GM18858 (cell line): ENCODE data around the gene ANKS1B.
A peak's percentile ranks its signal among the peaks of the same experiment; 100 is the strongest.
"Not testable (repeated sequence)": the region's sequence is repeated elsewhere in the genome, so short reads cannot be mapped to it uniquely, and the experiment has no call there.

Source experiments
- ATAC-seq: cut with Tn5 transposase; IDR thresholded peaks from one replicate; pipeline ENCODE4 v1.9.1; 2021; ENCODE audit not compliant: unreplicated experiment

Gene ANKS1B

DNA sequence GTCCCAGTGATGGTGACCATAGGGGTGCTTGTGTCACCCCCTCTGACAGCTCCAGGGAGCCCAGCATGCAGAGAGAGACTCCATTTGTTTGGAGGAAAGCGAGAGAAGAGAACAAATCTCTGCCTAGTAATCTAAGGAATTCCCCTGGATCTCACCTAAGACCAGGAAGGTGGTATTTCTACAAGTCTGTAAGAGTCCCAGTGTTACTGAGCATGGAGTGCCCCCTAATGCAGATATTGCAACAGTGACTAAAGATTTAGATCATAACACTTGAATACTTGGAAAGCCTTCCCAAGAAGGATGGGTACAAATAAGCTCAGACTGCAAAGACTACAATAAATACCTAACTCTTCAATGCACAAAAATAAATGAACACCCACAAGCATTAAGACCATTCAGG is 697.6 kb downstream of the ANKS1B start:
- no peak for ATAC-seq

DNA sequence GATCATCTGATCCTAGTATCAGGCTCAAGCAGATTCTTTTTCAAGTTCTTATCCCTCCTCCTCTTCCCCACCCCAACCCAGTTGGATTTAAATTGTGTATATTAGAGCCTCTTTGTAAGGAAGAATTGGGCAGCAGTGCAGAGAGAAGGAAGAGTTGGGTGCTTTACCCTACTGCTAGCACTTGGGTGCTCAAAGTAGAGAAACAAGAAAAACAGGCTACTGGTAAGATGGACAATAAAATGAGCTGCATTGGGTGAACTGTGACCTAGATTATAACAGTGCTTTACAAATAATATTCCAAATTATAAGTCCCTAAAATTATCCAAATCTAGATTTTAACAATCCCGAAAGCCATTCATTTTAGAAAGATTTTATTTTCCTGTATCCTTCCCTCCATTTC is 700.6 kb downstream of the ANKS1B start:
- ATAC-seq: no peak

DNA sequence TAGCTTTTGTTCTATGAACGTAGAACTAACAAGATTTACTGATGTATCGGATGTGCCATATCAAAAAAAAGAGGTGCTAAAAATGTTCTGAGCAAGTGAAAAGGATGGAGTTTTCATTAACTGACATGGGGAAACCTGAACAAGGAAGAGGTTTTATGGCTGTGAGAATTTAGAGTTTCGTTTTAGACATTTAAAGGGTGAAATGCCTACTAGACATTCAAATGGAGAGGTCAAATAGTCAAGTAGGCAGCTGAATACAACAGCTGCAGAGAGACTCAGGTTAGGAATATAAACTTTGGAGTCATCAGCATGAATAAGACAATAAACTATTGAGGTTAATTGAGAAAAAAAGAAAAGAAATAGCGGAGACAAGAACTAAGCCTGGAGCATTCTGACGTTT is 702.1 kb downstream of the ANKS1B start:
- ATAC-seq: no peak

DNA sequence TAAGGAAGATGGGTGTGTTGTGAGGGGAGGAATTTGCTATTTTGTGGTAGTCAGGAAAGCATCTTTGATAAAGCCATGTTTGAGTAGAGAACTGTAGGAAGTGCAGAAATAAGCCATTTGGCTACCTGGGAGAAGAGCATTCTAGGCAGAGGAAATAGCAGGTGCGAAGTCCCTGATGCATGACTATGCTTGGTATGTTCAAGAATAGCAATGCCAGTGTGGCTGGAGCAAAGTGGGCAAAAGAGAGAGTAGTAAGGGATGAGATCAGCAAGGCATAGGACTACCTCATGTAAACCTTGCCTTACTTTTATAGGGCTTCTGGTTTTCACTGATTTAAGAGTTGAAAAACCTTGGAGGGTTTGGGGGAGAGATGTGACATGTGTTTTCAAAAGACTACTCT is 702.6 kb downstream of the ANKS1B start:
- no peak for ATAC-seq

DNA sequence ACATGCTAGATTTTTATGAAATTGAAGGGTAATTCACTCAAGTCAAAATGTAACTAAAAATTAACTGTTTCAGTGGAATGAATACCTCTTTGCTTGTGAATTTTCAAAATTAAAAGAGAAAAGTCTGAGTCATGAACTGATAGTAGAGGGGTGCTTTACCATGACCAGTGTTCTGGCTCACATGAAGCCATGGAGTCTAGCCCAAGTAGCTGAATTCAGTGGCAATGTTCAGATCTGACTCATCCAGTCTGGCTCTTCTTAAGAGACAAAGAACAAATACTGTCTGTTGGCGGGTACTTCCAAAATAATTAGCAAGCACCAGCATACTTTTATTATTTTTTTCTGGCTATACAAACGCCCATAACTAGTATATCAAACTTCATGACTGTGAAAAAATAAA is 703.5 kb downstream of the ANKS1B start:
- ATAC-seq: peak; percentile 58

DNA sequence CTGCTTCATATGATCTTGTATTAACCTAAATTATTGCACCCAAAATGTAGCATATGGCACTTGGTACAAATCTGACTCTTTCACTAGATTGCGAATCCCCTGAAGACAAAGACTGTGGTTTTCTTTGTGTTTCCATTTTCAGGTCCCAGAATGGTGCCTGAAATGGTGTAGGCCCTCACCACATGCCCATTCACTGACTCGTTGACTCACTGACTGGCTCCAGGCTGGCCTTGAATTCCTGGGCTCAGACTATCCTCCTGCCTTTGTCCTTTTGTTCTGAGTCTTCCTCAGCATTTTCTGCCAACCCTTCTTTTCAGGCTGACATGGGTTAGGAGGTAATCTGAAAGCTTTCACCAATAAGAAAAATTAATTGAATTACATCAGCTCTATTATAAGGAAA is 705.8 kb downstream of the ANKS1B start:
- ATAC-seq: no peak

DNA sequence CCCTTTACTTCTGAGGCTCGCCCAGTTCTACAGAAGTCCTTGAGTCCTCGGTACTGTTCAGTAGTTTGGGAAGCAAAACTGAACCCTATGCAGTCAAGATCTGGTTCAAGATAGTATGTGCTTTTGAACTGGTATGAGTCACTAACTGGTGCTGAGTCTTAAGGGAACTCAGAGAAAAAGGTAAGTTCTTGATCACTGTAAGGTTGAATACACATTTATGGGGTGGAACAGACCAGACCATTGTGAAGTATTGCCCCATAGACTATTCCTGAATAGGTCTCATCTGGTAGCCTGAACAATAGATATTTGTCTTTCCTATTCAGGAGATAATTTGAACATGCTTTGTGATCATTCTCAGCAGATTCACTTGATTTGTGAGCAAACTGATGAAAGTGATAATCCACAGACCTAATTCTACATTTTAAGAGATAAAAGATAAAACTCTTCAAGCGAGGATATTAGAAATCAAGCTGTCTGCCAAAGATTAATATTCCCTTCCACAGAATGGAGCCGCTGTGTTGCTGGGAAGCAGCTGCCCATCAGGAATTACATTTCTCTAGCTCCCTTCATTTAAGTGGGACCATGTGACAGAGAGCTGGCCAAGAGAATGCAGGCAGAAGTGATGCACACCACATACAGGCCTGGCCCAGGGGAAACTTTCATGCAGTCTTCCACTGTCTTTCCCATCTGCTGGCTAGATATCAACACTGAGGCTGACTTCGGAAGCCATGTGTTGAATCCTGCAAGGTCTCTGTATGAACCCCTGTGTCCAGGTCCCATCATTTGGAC is 707.0 kb downstream of the ANKS1B start:
- no peak for ATAC-seq

DNA sequence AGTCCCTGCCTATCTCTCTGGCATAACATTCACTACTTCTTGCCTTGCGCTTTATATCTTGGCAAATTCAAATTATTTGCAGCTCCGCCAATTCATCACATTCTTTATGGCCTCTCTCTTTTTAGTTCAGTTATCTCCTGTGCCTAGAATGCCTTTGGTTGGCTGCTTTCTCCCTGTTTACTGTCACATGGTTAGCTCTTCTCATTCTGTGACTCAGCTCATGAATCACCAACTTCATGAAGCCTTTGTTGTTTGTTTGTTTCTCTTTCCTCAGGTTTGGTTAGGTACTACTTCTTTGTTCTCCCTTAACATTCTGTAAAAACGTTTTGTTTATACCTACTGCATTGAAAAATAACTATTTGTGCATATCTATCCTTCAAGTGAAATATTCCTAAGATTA is 713.7 kb downstream of the ANKS1B start:
- no peak for ATAC-seq

DNA sequence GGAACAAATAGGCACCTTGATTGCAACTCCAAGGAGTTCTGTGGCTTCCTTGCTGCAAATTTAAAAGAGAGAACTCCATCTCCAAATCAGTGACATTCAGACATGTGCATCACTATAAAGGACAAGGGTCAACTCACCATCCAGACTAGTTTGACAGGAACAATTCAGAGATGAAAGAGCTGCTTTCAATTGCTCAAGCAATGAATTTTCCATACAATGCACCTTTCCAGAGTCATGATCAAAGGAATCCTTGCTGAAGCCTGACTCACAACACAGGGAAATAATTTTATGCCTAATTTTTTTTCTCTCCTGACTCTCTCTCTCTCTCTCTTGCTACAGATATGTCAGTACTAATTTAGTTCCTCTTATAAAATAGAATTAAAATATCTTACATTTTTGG is 717.7 kb downstream of the ANKS1B start:
- ATAC-seq: no peak

DNA sequence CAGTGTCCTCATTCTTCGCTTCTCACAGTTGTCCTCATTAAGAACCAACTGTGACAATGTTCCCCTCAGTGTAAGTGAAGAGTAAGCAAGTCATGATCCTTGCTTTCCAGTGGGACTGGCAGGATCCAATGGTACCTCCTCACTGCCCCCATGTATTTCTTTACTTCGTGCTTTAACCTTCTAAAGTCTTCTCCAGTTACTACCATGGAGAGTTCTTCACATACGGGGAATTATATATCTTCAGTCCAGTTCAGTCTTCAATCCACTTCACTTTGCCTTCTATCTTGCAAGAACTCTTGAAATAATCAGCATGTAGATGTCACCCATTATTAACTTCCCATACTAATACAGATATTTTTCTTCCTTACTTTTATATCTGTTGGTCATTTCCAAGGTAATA is 719.1 kb downstream of the ANKS1B start:
- no peak for ATAC-seq

DNA sequence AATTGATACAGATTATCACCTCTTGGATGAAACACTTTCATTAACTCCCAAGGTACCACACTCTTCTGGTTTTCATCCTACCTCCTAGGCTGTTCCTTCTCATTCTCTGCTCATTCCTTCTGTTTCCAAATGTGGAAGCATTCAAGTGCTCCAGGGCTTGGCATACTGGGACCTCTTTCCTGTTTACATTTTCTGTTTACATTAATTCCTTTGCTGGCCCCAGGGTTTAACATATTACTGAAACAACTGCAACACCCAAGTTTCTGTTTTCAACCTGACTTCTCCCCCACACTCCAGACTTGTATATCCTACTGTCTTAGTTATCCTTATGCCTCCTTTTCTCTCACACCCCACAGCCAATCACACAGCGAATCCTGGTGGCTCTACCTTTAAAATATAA is 723.5 kb downstream of the ANKS1B start:
- ATAC-seq: no peak

DNA sequence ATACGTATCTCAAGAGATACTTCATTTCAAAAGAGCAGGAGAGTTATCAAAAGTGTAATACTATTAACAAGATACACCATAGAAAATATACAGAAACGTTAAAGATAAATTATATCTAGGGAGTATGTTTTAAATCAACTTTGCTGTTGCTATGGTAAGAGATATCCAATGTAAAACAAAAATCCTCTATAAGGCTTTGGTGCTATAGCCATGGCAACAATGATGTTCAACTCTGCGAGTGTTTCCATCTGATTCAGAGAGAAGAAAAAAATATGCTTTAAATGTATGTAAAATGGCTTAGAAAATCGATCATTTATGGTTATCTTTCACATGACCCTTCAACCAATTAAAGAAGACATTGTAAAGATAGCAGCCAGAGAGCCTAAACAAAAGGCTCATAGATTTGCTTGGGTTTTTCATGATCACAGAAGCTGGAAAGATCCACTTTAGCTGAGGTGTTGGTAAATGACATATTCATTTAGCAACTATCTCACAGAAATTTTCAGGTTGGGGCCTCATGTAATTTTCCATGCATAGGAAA is 724.2 kb downstream of the ANKS1B start:
- no peak for ATAC-seq

DNA sequence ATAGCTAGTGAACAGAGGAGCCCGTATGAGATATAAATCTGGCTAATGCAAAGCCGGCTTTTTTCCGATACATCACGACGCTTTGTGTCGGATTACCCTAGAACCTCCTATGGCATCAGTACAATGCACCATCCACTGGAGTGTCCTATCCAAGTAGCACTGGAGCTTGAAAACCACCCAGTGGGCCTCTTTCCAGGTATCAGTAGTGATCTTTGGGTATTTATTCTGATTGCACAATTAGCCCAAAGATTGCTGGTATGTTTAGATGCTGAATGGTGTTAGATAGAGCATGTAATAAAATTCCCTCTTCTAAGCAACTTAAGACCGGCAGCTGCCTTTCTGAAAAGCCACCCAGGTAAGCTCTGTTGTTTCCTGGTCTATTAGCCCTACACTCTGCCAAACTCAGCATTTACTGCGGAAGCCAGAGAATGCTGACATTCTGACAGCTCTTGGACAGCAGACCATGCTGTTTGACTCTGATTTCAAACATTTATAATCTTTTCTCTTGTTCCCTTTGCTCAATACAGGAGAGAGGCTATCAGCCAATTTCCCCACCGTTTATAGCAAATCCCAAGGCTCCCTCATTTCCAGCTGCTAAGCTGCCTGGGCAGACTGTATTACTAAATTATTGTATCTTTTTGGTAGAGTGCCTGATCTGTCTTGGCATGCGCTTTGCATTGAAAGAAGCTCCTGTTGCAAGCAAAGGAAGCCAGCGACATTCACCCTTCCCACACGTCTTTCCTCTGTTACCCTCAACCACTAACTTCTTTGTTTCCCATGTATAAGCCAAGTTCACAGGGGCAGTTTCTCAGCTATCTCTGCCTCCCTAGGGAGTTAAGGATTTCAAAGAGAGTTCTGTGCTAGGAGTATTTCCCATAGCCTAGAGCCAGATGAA is 725.4 kb downstream of the ANKS1B start:
- no peak for ATAC-seq

DNA sequence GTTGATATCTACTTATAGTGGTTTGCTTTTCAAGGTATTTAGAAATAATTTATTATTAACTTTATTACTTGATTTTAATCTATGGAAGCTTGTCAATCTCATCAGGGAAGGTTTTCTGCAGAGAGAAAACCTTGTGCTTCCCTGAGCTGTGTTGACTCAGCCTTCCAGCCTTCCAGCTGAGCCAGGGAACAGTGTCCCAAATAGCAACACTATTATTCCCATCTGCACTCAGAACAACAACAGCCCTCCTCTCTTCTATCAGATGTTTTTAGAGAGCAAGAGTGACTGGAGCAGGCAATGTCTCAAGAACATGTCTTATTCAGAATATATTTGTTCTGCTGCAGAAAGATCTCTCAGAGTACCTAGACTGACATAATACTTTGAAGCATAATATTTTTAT is 727.1 kb downstream of the ANKS1B start:
- no peak for ATAC-seq

DNA sequence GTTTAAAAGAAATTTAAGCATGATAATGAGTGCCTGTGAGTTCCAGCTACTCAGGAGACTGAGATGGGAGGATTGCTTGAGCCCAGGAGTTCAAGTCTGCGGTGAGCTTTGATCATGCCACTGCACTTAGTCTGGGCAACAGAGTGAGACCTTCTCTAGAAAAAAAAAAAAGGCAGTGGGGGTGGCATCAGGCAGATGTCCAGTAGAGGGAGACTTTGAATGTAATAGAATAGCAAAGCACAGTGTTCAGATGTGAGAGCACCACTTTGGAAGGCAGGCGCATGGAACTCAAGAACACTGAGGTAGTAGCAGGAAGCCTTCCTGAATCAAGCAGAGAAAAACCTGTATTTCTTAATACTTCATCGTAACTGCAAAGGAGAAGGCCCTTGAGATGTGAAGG is 731.7 kb downstream of the ANKS1B start:
- ATAC-seq: no peak

DNA sequence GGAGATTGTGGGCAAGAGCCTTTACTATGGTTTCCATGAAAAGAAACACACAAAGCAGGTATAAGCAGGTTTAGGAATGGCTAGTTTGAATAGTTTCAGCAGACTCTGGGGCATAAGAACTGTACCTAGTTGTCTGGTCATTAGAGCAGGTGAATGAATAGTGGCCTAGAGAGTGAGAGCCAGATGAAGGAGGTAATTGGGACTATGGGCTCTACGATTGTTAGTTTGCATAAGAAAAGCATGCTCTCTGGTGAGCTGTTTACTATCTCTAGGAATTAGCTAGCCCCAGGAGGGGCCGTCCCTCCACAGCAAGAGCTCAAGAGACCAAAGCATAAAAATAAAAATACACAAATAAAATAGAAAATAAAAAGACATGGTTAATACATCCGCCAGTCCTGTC is 734.6 kb downstream of the ANKS1B start:
- no peak for ATAC-seq

DNA sequence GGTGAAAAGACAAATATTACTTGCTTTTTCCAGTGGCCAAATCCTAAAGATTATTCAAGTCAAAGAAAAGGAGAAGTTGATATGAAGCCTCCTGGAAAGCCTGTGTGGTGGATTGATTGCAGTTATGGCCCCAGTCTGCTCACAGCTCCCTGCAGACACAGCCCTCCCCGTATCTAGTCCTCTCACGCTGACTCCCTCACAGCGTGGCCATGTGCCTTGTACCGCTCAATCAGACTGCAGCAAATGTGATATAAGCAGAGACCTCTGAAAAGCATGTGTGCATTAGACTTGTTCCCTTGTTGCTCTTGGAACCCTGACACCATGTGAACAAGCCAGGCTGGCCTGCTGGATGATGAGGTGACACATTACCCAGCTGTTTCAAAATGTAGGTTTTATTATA is 735.2 kb downstream of the ANKS1B start:
- ATAC-seq: no peak

DNA sequence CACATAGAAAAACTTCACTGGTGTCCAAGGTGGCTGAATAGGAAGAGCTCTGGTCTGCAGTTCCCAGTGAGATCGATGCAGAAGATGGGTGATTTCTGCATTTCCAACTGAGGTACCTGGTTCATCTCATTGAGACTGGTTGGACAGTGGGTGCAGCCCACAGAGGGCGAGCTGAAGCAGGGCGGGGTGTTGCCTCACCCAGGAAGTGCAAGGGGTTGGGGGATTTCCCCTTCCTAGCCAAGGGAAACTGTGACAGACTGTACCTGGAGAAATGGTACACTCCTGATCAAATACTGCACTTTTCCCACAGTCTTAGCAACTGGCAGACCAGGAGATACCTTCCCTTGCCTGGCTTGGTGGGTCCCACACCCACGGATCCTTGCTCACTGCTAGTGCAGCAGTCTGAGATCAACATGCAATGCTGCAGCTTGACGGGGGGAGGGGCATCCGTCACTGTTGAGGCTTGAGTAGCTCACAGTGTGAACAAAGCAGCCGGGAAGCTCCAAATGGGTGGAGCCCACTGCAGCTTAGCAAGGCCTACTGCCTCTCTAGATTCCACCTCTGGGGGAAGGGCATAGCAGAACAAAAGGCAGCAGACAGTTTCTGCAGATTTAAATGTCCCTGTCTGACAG is 746.7 kb downstream of the ANKS1B start:
- ATAC-seq: not testable (repeated sequence)

DNA sequence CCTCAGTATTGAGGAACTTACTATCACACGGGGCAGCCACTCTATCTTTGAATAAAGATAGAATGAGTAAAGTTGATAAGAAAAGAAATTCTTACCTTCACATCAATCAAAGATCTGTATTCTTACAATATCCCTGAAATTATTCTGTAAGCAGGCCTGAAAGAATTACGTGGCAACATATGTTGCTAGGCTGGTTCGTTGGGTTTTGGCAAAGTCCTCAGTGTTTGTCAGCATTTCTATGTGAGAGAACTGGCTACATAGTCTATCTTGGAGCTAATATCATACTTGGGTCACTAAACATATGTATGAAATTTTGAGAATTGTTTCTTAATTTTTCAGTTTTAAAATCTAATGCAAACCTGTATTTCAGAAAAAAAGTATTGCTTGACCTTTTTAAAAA is 749.4 kb downstream of the ANKS1B start:
- no peak for ATAC-seq

DNA sequence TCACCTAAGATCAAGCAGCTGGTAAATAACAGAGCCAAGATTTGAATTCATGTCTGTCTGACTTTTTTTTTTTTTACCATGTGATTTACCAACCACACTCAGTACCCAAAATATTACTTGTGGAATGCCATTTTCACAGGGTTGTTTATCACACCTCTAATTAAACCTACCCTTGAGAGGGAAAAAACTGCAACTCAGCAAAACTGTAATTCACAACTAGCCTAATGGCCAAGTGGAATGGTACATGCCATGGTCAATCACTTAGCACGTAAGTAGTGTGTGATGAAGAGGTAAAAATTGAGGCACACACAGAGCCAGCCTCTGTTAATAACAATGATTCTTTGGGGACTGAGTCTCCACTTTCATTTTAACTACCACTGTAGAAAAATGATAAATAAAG is 750.0 kb downstream of the ANKS1B start:
- ATAC-seq: no peak

DNA sequence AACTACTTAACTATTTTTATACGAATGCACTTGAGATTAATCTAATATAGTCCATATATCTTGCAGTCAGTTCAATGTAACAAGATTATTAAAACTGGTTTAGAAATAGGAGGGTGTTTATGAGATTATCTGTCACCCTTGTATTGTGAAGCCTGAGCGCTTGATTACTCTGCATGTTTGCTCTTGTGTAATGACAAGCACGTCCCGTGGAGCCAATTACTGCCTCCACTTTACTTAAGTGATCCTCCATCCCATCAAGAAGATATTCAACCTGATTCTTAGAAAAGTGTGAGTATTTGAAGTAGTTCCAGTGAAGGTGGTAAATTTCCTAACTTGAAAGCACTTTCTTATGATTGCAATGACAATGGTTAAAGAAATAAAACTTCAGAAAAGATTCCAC is 752.4 kb downstream of the ANKS1B start:
- no peak for ATAC-seq

DNA sequence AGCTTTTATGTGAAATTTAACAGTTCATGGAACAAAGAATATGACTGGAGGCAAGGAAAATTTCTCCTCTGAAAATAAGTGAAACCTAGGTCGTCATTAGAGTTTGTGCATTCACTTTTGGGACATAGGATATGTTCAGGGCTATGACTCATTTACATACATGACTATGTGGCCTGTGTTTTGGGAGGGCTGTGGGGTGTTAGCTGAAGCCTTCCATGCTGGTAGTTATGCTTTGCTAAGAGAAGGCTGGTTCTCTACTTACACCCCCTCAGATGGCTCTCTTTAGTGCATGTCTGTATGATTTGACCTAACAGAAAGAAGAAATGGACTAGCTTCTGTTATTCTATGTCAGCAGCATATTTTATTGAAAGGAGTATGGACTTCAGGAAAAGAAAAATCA is 753.7 kb downstream of the ANKS1B start:
- ATAC-seq: no peak
